Measurements from ENCODE around the gene FAM185A. TPM values are rescaled to one million over a fixed set of nuclear protein-coding genes. Genes with fewer than 3 reads are reported as not detected.

Gene FAM185A
- total and polyA plus RNA-seq, 2 of the 13 experiments (the other 11 are each of a cell fraction or from before 2014, with no cell fraction given): 5.0 to 11.6 TPM

GRCh38 chr7:102811942-102812678, 63.3 kb downstream of the FAM185A start (continued):
- peak; percentile 61; the same call in 1 of the 2 replicates for TF ChIP-seq FOXK1 (CRISPR knock-in tag; IDR thresholded peaks at IDR 0.05; ENCODE audit: borderline replicate concordance, low read depth)
- 0 out of 2 replicates have a peak, but pooled peaks have one; percentile 12 for TF ChIP-seq ZNF652 (CRISPR knock-in tag; IDR thresholded peaks at IDR 0.05; ENCODE audit: borderline replicate concordance, low read depth)
- TF ChIP-seq CEBPG (CRISPR knock-in tag; IDR thresholded peaks at IDR 0.05): 0 out of 2 replicates have a peak, but pooled peaks have one; percentile 5
- TF ChIP-seq HOMEZ (CRISPR knock-in tag; IDR thresholded peaks at IDR 0.05; ENCODE audit: low read depth): peak; percentile 42; the same call in 1 of the 2 replicates
- TF ChIP-seq SOX6 (IDR thresholded peaks at IDR 0.05): no peak
- peak; percentile 37; the same call in 1 of the 2 replicates for TF ChIP-seq SOX6 (CRISPR knock-in tag; IDR thresholded peaks at IDR 0.05)
- no peak for TF ChIP-seq ATM (IDR thresholded peaks at IDR 0.05; ENCODE audit: borderline replicate concordance)
- TF ChIP-seq FOXA3 (CRISPR knock-in tag; IDR thresholded peaks at IDR 0.05): peak; percentile 85
- TF ChIP-seq FOXO1 (CRISPR knock-in tag; IDR thresholded peaks at IDR 0.05): peak; percentile 27; the same call in 1 of the 2 replicates
- TF ChIP-seq ZSCAN22 (CRISPR knock-in tag; IDR thresholded peaks at IDR 0.05): no peak
- no peak for TF ChIP-seq AHDC1 (CRISPR knock-in tag; IDR thresholded peaks at IDR 0.05; ENCODE audit: borderline replicate concordance)
- TF ChIP-seq THAP11 (CRISPR knock-in tag; IDR thresholded peaks at IDR 0.05): peak; percentile 20; the same call in 1 of the 2 replicates
- TF ChIP-seq NCOA2 (CRISPR knock-in tag; IDR thresholded peaks at IDR 0.05): 0 out of 2 replicates have a peak, but pooled peaks have one; percentile 32
- TF ChIP-seq ZNF639 (CRISPR knock-in tag; conservative IDR thresholded peaks at IDR 0.05): no peak

All from HepG2 (cell line).